SK-N-SH (cell line): Measurements from ENCODE around the gene MRPL46. TPM values are rescaled to one million over a fixed set of nuclear protein-coding genes. Genes with fewer than 3 reads are reported as not detected.

Source experiments
- CTCF ChIA-PET: fragments of 300-600, 350-600 bp; formaldehyde crosslinking; extraction: SDS; loops from one replicate; lab custom pipeline; 2021; lab: Yijun Ruan, JAX
- POLR2A ChIA-PET: fragments of 350-600 bp; sonication (Branson Sonifier 250); formaldehyde crosslinking; extraction: SDS; loops from one replicate; lab custom pipeline; 2020; ENCODE audit warnings: antibody characterized with exemption, inconsistent platforms; lab: Yijun Ruan, JAX
- DNase-seq: peaks from one replicate; pipeline ENCODE4 v3.0.0; 2012
- H2AFZ ChIP-seq: fragments of 200-600 bp; sonication (generic); 2 replicates; pipeline ENCODE4 v1.8.1; 2016; ENCODE audit warnings: antibody characterized with exemption, mild to moderate bottlenecking, low read depth
- H3F3A ChIP-seq: fragments of 200-600 bp; sonication (generic); replicated peaks from 2 replicates; pipeline ENCODE3; 2016; ENCODE audit warnings: antibody characterized with exemption, mild to moderate bottlenecking; ENCODE audit not compliant: insufficient read depth
- H3K27ac ChIP-seq, 2 experiments: fragments of 200-500 bp in 1 of 2; fragments of 200-600 bp in 1 of 2; sonication (Bioruptor generic) in 1 of 2; sonication (generic), shearing (Covaris generic) in 1 of 2; 2 replicates each; pipeline versions ENCODE4 v1.5.1 to v1.6.1; 2014 to 2016; ENCODE audit warnings: low read depth in 2 of 2, inconsistent platforms in 1 of 2, low read length in 1 of 2, mild to moderate bottlenecking in 1 of 2, mixed read lengths in 1 of 2
- H3K27me3 ChIP-seq: fragments of 200-600 bp; sonication (generic), shearing (Covaris generic); 2 replicates; pipeline ENCODE4 v1.6.1; 2016; ENCODE audit warnings: mixed run types; ENCODE audit not compliant: insufficient read depth
- H3K36me3 ChIP-seq, 2 experiments: fragments of 200-500 bp in 1 of 2; fragments of 200-600 bp in 1 of 2; sonication (Bioruptor generic) in 1 of 2; sonication (generic) in 1 of 2; replicated peaks in 1 of 2; 2 replicates each; pipeline versions ENCODE3 to v1.5.1; 2014 to 2016; ENCODE audit warnings: low read length in 1 of 2, mild to moderate bottlenecking in 1 of 2; ENCODE audit not compliant: insufficient read depth in 2 of 2, control insufficient read depth in 1 of 2
- H3K4me1 ChIP-seq, 2 experiments: fragments of 200-500 bp in 1 of 2; fragments of 200-600 bp in 1 of 2; sonication (Bioruptor generic) in 1 of 2; sonication (generic), shearing (Covaris generic) in 1 of 2; 2 replicates each; pipeline versions ENCODE4 v1.5.1 to v1.6.1; 2014 to 2016; ENCODE audit warnings: low read depth in 1 of 2, low read length in 1 of 2, mixed run types in 1 of 2; ENCODE audit not compliant: insufficient read depth in 2 of 2, control insufficient read depth in 1 of 2
- H3K4me2 ChIP-seq: fragments of 200-600 bp; sonication (generic), shearing (Covaris generic); 2 replicates; pipeline ENCODE4 v1.6.1; 2017; ENCODE audit warnings: mixed run types
- H3K4me3 ChIP-seq, 2 experiments: fragments of 200-500 bp in 1 of 2; fragments of 200-600 bp in 1 of 2; sonication (Bioruptor generic) in 1 of 2; sonication (generic), shearing (Covaris generic) in 1 of 2; 2 replicates each; pipeline versions ENCODE4 v1.5.1 to v1.8.1; 2014 to 2016; ENCODE audit warnings: low read depth in 2 of 2, inconsistent platforms in 1 of 2, low read length in 1 of 2, mild to moderate bottlenecking in 1 of 2, mixed read lengths in 1 of 2, moderate library complexity in 1 of 2
- H3K79me2 ChIP-seq: fragments of 200-600 bp; sonication (generic); 2 replicates; pipeline ENCODE4 v1.8.1; 2017; ENCODE audit warnings: mild to moderate bottlenecking; ENCODE audit not compliant: insufficient read depth
- H3K9ac ChIP-seq: fragments of 200-600 bp; sonication (generic); 2 replicates; pipeline ENCODE4 v1.6.1; 2017; ENCODE audit warnings: mixed run types
- H3K9me2 ChIP-seq: fragments of 200-600 bp; sonication (generic); 2 replicates; pipeline ENCODE4 v1.6.1; 2017; ENCODE audit warnings: mixed run types
- H3K9me3 ChIP-seq: fragments of 200-600 bp; sonication (generic); 2 replicates; pipeline ENCODE4 v1.6.1; 2017; ENCODE audit warnings: mixed run types, mild to moderate bottlenecking, moderate library complexity
- H4K20me1 ChIP-seq: fragments of 200-600 bp; sonication (generic); 2 replicates; pipeline ENCODE4 v1.6.1; 2017; ENCODE audit warnings: mild to moderate bottlenecking, mixed run types; ENCODE audit not compliant: insufficient read depth
- ELF1 ChIP-seq: IDR thresholded peaks from 2 replicates; pipeline ENCODE4 v1.4.0; 2012
- EP300 ChIP-seq, 2 experiments: IDR thresholded peaks; 2 replicates each; pipeline versions ENCODE4 v1.4.0 to v1.6.1; 2012; ENCODE audit warnings: borderline replicate concordance in 1 of 2, low read depth in 1 of 2, low read length in 1 of 2
- EZH2phosphoT487 ChIP-seq: fragments of 200-600 bp; sonication (generic); IDR thresholded peaks from 2 replicates; pipeline ENCODE4 v1.6.1; 2017; ENCODE audit warnings: low read depth, mixed run types, mild to moderate bottlenecking, antibody characterized with exemption, moderate library complexity, borderline replicate concordance
- FOSL2 ChIP-seq: IDR thresholded peaks from 2 replicates; pipeline ENCODE4 v1.4.0; 2012; ENCODE audit warnings: low read depth, mild to moderate bottlenecking, moderate library complexity, borderline replicate concordance
- FOXJ3 ChIP-seq: sonication (generic); formaldehyde crosslinking; IDR thresholded peaks from 2 replicates; pipeline ENCODE4 v1.5.1; 2020; ENCODE audit warnings: mild to moderate bottlenecking, missing genetic modification reagents
- FOXM1 ChIP-seq: IDR thresholded peaks from 2 replicates; pipeline ENCODE4 v1.4.0; 2012; ENCODE audit warnings: low read depth, mild to moderate bottlenecking
- GATA2 ChIP-seq: sonication (generic); formaldehyde crosslinking; IDR thresholded peaks from 2 replicates; pipeline ENCODE4 v1.5.0; 2020; ENCODE audit warnings: mild to moderate bottlenecking, missing genetic modification reagents
- JUND ChIP-seq: IDR thresholded peaks from 2 replicates; pipeline ENCODE4 v1.4.0; 2012
- MAX ChIP-seq: IDR thresholded peaks from 2 replicates; pipeline ENCODE4 v1.4.0; 2012; ENCODE audit warnings: low read depth
- MEF2A ChIP-seq: IDR thresholded peaks from 2 replicates; pipeline ENCODE4 v1.4.0; 2012; ENCODE audit warnings: low read depth, borderline replicate concordance
- MXI1 ChIP-seq: IDR thresholded peaks from 2 replicates; pipeline ENCODE4 v1.6.1; 2012; ENCODE audit warnings: mild to moderate bottlenecking, low read depth, low read length, improper control_type of control experiment
- NFIC ChIP-seq: IDR thresholded peaks from 2 replicates; pipeline ENCODE4 v1.4.0; 2012; ENCODE audit warnings: borderline replicate concordance
- NRF1 ChIP-seq: IDR thresholded peaks from 2 replicates; pipeline ENCODE4 v1.6.1; 2012; ENCODE audit warnings: low read depth, mild to moderate bottlenecking, low read length
- PBX3 ChIP-seq: IDR thresholded peaks from 2 replicates; pipeline ENCODE4; 2012
- RAD21 ChIP-seq: IDR thresholded peaks from 2 replicates; pipeline ENCODE4 v1.6.1; 2012; ENCODE audit warnings: mild to moderate bottlenecking, low read length
- RCOR1 ChIP-seq: fragments of 150-350 bp; IDR thresholded peaks from 2 replicates; pipeline ENCODE4 v1.6.1; 2017; ENCODE audit warnings: antibody characterized with exemption, low read length
- REST ChIP-seq: IDR thresholded peaks from 2 replicates; pipeline ENCODE4 v1.6.1; 2012; ENCODE audit warnings: mild to moderate bottlenecking, low read depth, low read length, moderate library complexity
- RFX5 ChIP-seq: IDR thresholded peaks from 2 replicates; pipeline ENCODE4 v1.6.1; 2012; ENCODE audit warnings: mild to moderate bottlenecking, improper control_type of control experiment, low read length
- RXRA ChIP-seq: IDR thresholded peaks from 2 replicates; pipeline ENCODE4 v1.4.0; 2012; ENCODE audit warnings: low read depth, mild to moderate bottlenecking, borderline replicate concordance
- TAF1 ChIP-seq: IDR thresholded peaks from 2 replicates; pipeline ENCODE4 v1.6.1; 2012; ENCODE audit warnings: low read depth, mild to moderate bottlenecking, low read length, moderate library complexity, borderline replicate concordance
- ZBTB33 ChIP-seq: IDR thresholded peaks from 2 replicates; pipeline ENCODE4 v1.4.0; 2012; ENCODE audit warnings: low read depth, borderline replicate concordance
- WGBS: methylation state at CpG from one replicate; pipeline ENCODE4 v1.1.6; 2017; ENCODE audit warnings: low lambda C conversion rate; 5-methylcytosine and 5-hydroxymethylcytosine counted together
- polyA plus RNA-seq, 3 experiments: library from polyadenylated mRNA; depleted of rRNA; stranded (reverse); fragments of >200 nt; gene quantifications; 2 replicates each; pipeline ENCODE4 v1.2.3, GENCODE V29; 2012

Gene MRPL46
- polyA plus RNA-seq, 1 of the 3 experiments (the other 2 are of a cell fraction): 33.8 TPM

GRCh38 chr15:88433046-88433685, 34.0 kb downstream of the MRPL46 start (continued):
- no peak for TF ChIP-seq REST

- WGBS: 74% methylated on average over 8 of the region's 10 CpGs
- Histone ChIP-seq H2AFZ (no peak overlapping the region), H3K27ac (no peak overlapping the region), H3K79me2 (no peaks in the 10 kb centered on the region), H3K9ac (no peak overlapping the region), H4K20me1 (no peaks in the 10 kb centered on the region), H3K4me2 (no peak overlapping the region), H3K36me3 (no peaks in the 10 kb centered on the region), H3K27me3 (no peaks in the 10 kb centered on the region), H3K9me2 (no peaks in the 10 kb centered on the region), H3K4me1 (peaks cover 0 to 22% of the 10 kb centered on the region in 2 experiments; a peak in 2 of 4 replicates), H3K9me3 (no peaks in the 10 kb centered on the region), H3F3A (no peaks in the 10 kb centered on the region), H3K4me3 (no peak overlapping the region)
- DNase-seq: no peak
- POLR2A ChIA-PET: no interaction called here
- no peak for TF ChIP-seq RAD21
- TF ChIP-seq PBX3: no peak
- no peak for TF ChIP-seq EP300 (IDR thresholded peaks at IDR 0.05; ENCODE audit: borderline replicate concordance in 1 of 2, low read depth in 1 of 2, low read length in 1 of 2)
- no peak for TF ChIP-seq RFX5
- no peak for TF ChIP-seq TAF1
- TF ChIP-seq EZH2phosphoT487: no peak
- TF ChIP-seq JUND: no peak
- TF ChIP-seq NFIC: no peak
- TF ChIP-seq FOSL2: no peak
- no peak for TF ChIP-seq FOXJ3
- no peak for TF ChIP-seq FOXM1
- TF ChIP-seq MXI1: no peak
- no peak for TF ChIP-seq GATA2
- no peak for TF ChIP-seq ZBTB33
- no peak for TF ChIP-seq RXRA
- no peak for TF ChIP-seq RCOR1
- no peak for TF ChIP-seq ELF1
- TF ChIP-seq MEF2A: no peak
- TF ChIP-seq NRF1: no peak
- no peak for TF ChIP-seq MAX
- CTCF ChIA-PET: interaction anchor here (1.0 kb wide), 1 partner anchor 18 kb away, joined by 5 read pairs; no protein-coding TSS in a partner anchor
Measured at GRCh38 chr15:88431441-88431840, 35.7 kb downstream of the MRPL46 start.
